NCI-H2029 treated with DMSO at 0.1 percent for 48 hours (cell line): ENCODE data around the gene CD248.
"Not testable (repeated sequence)": the region's sequence is repeated elsewhere in the genome, so short reads cannot be mapped to it uniquely, and the experiment has no call there.

Experiments used
- DNase-seq: peaks from one replicate; lab custom pipeline; 2025; lab: John Stamatoyannopoulos, UW

CD248 gene

GRCh38 chr11:66289548-66290329, 27.1 kb downstream of the CD248 start:
- no peak for DNase-seq

DNA sequence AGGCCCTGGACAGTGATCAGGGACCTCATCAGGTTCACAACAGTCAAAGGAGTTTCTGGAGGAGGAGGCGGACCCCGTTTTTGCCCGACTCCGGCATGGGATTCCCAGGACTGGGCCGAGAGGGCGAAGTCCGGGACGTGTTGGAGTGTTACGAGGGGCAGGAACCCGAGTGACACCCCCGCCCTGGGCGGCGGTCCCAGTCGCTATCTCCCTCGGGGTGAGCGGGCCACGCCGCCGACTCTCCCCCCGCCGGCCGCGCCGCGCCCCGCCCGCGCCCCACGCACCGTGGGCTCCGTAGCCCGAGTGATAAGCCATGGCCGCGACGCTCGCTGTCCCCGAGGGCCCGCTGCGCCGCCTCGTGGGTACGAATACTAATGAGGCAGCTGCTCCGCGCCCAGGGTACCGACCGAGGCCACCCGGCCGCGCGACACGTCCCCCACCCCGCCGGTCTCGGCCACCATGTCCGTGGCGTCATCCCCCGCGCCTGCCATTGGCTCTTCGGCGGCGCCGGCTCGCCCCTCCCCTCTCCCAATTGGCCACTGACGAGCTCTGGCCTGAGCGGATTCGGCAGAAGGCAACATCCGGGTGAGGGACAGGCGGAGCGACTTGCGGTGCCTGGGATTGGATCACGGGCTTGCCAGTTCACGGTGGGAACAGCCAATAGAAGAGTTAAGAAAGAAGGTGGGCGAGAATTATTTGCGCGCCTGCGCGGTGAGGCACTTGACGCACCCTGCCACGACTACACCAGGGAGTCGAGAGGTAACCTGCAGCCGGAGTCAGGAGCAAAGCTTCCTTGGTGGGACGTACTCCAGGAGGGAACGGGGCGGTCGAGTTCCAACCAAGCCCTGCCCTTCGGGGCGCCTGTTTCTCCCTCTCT, 27.9 kb downstream of the CD248 start, which contains the start of gene YIF1A:
YIF1A (minus strand) TSS at position 473 of the 877 bp plus-strand sequence; CDS start at position 315, 158 bp downstream.
- peak; percentile 96 for DNase-seq

GRCh38 chr11:66287889-66288670, 28.8 kb downstream of the CD248 start:
- DNase-seq = no peak

DNA sequence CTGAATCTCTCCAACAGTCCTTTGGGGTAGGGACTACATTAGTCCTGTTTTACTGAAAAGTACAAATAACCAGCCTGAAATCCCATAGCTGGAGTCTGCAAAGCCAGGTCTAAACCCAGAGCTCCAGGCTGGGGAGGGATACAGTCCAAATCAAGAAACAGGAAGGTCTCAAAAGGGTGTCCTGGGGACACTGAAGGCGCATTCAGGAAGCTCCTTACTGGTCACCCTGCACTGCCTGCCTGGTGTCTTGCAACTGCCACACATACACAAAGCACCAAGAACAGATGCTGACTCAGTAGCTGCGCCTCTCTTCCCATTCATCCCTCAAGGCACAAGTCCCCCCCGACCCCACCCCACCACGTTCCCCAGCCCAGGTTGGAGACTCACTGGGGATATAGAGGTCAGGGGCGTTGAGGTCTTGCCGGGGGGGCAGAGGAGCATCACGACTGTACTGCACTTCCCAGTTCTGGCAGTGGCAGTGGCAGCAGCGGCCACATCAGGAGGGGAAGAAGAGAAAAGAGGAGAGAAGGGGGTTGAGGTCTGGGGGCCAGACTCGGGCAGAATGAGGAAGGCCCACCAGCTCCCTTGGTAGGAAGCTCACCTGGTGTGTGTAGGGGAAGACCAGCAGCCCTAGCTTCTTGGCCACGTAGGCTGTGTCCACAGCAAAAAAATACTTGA, 29.5 kb downstream of the CD248 start:
- DNase-seq = no peak

- DNase-seq = no peak
These were observed 30.1 kb downstream of the CD248 start for GRCh38 chr11:66286699-66287098.

GRCh38 chr11:66285250-66285947, 31.4 kb downstream of the CD248 start:
- no peak for DNase-seq

- DNase-seq = no peak
These were observed 32.2 kb downstream of the CD248 start for GRCh38 chr11:66284526-66285078.

GRCh38 chr11:66283461-66284105, 33.3 kb downstream of the CD248 start:
- no peak for DNase-seq

GRCh38 chr11:66282468-66283455, 34.1 kb downstream of the CD248 start:
- DNase-seq = peak; percentile 89

GRCh38 chr11:66281776-66282467, 34.9 kb downstream of the CD248 start:
- no peak for DNase-seq

DNA sequence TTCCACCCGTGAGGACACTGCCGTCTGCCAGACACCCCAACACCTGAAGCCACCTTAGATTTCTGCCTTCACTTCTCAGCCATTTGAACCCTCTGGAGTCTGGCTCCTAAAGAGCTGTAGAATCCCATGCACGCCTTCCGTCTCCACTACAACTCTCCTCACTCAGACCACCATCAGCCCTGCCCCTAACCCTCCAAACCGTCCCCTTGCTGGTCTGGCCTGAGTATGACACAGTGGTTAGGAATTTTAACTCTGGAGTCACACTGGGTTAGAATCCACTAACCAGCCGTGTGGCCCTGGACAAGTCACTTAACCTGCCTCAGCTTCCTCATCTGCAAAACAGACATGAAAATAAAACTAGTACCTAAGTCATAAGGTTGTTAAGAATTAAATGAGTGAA, 35.8 kb downstream of the CD248 start:
- DNase-seq = no peak

DNA sequence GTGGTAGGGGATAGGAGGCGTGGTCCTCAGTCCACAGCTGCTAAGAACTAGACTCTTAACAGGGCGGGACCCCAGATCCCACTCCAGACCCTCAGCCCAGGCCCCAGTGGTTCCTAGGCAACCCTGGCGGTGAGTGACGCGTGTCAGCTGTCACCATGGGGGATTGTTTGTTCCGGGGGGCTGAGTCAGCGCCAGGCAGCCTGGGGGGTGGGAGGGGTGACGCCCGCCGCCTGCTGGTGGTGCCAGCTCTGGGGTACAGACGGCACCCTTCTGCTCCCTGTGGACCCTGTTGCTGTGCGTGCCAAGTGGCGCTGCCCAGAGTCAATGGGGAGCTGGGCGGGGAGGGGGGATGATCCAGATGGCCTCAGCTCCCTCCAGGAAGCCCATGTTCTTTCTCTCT, 36.4 kb downstream of the CD248 start:
- no peak for DNase-seq

DNA sequence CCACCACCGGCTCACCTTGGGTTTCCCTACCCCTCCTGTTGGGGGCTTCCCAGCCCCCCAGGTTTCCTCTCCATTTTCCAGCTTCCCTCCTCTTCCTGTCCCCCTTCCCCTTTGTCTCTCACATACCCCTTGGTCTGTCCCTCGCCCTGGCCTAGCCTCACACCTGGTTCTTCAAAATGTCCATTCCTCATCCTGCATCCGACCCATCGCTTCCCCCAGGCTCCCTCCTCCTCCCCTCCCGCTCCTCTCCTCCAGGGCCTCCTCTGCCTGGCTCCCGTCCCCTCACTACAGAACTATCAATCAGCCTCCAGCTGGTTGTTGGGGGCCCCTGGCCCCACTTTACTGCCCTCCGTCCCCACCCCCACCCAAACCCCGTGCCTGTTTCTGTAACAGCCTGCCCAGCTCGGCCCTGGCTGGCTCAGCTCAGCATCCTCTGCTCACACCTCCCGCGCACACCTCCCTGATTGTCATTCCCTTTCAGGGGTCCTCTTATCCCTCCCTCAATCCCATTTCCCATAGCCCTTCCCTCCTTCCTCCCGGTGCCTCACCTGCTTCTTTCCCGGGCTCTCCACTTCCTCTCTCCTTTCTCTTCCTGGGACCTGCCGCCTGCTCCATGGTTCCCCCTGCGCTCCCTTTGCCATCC, 37.6 kb downstream of the CD248 start:
- no peak for DNase-seq

DNA sequence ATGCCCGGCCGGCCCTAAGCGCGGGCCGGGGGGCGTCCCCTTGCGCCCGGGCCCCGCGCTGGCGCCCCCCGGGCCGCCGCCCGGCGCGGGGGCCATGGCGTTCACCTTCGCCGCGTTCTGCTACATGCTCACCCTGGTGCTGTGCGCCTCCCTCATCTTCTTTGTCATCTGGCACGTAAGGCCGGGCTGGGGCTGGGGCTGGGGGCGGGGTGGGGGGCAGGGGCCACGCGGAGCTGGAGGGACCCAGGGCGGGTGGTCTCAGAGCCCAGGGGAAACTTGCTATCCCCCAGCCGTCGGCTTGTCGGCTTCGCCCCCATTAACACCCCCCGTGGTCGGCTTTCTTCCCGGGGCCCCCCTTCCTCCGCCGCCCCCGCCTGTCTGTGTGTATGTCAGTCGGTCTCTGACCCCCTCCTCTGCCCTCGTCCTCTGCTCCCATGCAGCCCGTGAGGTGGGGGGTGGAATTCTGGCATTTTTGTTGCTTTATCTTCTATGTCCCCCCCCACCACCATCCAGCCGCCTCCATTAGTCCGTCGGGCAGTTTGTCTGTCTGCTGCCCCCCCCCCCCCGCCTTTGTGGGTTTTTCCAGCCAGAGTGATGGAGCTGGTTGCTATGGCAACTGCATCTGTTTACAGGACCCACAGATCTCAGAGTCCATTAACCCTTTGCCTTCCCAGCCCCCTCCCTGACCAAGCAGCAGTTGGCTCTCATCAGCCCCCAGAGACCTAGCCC, 38.3 kb downstream of the CD248 start:
- no peak for DNase-seq

- no peak for DNase-seq
These were observed 39.1 kb downstream of the CD248 start, which contains the start of gene CNIH2 for GRCh38 chr11:66277471-66278362. CNIH2 (plus strand) TSS chr11:66278175; CDS start chr11:66278457, 282 bp downstream.

GRCh38 chr11:66277064-66277463, 39.8 kb downstream of the CD248 start:
- DNase-seq = not testable (repeated sequence)
